NCI-H2227 (cell line): ENCODE results near the gene HIVEP1.

Source experiments
- DNase-seq: peaks from one replicate; lab custom pipeline; 2025; ENCODE audit not compliant: unreplicated experiment; lab: John Stamatoyannopoulos, UW

Gene HIVEP1

DNA sequence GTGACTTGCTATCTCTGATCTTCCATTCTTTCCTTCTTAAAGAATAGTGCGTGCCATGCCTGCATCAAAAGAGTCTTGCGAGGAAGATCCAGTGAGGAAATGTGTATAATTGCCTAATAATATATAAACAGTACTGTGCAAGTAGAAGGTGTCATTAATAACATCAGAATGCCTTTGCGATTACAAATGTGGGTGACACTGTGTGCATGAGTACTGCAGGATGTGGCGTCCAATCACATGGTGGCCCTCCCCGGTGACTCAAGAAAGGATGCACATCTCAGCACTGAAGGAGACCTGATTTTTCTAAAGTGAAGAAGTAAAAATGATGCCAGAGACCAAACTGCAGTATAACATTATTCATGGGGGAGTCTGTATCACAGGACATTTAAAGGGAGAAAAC, 170.6 kb downstream of the HIVEP1 start:
- no peak for DNase-seq

DNA sequence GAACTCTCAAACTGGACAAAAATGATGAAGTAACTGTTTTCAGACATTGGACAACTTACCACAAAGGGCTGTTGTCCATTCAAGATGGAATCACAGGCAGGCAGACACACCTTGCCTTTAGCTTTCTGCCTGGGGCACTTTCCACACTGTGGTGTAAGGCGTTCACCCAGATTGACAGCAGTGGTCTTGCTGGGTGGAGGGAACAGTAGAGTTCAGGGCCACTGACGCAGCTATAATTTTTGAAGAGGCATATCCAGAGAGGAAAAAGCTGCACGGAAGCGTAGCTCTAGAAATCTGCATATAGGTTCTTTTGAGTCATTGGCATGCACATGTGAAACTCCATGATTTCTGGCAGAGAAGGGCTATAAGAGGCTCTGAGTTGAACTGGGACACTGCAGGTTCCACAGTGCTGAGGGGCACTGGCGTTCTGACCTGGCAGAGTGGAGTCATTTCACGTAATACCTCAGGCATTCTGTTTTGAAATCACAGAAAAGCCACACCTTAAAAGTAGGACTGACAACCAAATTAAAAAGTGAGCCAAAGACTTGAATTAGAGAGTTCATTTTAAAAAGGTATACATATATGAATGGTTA, 173.1 kb downstream of the HIVEP1 start:
- DNase-seq = no peak

DNA sequence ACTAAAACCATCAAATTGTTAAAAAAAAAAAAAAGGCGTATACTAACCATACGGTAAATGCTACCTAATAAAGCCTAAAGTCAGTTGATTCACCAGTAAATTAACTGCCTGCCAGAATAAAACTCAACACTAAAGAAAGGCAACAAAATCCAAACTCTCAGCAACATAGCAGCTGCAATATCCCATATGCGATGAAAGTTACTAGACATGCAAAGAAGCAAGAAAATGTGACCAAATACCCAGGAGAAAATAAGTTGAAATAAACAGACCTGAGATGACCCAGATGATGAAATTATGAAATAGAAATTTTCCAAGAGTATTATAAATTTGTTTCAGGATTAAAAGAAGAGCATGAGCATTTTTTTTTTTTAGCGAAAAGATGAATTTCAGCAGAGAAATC, 174.4 kb downstream of the HIVEP1 start:
- DNase-seq = no peak

- no peak for DNase-seq
Observed at GRCh38 chr6:12189150-12189549, 177.0 kb downstream of the HIVEP1 start.

DNA sequence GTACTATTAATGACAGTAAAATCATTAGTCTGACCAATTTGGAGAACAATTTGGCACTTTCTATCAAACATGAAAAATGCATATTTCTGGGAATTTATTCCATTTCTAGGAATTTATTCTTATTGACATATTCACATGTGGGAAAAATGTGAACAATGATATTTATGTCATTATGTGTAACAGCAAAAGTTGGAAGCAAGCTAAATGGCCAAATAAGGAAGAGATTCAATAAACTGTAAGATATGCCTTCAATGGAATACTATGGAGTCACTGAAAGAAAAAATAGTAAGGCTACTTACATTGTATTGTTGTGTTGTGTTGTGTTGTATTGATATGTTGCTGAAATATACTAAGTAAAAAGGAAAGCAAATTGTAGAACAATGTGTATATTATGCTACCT, 177.5 kb downstream of the HIVEP1 start:
- no peak for DNase-seq

- DNase-seq = no peak
Observed at GRCh38 chr6:12190252-12190651, 178.1 kb downstream of the HIVEP1 start.

GRCh38 chr6:12196326-12196936, 184.3 kb downstream of the HIVEP1 start:
- no peak for DNase-seq

DNA sequence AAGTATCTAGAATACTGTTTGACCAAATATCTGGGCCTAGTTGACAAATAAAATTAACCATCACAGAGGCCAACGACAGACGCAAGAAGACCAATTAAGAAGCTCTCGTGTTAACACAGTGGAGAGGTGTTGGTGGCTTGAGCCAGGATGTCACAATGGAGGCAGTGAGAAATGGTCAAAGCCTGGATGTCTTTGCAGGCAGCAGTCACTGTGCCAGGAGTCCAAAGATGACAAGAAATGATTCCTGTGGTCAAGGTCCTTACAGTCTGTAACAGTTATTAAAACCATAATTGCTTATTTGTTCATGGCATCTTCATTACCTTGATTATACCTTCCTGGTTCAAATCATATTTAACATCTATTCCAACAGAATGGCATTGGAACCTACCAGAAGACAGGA, 186.7 kb downstream of the HIVEP1 start:
- DNase-seq = no peak

- no peak for DNase-seq
Observed at GRCh38 chr6:12200015-12200564, 188.0 kb downstream of the HIVEP1 start.

DNA sequence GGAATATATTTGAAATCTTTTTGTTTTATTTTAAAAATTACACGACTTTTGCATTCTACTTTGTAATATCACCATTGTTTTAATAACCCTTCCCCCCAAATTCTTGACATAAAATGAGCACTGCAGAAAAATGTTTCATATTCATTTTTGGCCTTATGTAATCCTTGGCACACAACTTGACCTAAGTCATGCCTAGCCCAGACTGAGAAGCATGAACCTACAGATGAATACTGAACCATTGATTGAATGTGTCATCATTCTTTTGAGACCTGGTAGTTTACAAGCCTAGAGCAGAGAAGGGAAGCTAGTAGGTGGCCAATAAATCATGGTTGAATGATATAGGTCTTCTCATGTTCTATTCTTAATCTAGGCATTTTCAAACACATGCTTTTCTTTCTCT, 188.6 kb downstream of the HIVEP1 start:
- no peak for DNase-seq

- no peak for DNase-seq
Observed at GRCh38 chr6:12203001-12203400, 190.9 kb downstream of the HIVEP1 start.

DNA sequence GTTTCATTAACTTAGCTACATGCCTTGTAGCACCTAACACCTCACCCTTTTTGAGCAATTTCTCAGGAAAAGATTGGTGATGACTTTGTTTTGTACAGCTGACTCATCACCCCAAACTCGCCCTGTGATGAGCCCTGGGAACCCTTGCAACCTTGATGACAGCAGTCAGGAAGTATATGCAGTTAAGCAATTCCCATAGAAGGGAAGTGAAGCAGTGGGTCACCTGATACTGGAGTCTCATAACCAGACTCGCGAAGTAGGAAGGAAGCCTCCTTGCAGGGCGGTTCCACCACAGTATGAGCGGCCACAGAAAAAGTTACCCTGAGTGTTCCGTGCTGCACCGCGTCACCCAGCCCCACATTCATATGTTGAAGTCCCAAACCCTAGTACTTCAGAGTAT, 196.1 kb downstream of the HIVEP1 start:
- DNase-seq = no peak

- DNase-seq = no peak
Observed at GRCh38 chr6:12208673-12209072, 196.6 kb downstream of the HIVEP1 start.
